A549 (cell line): ENCODE results near the gene ABCF2. TPM values are rescaled to one million over a fixed set of nuclear protein-coding genes. Genes with fewer than 3 reads are reported as not detected.

Experiments
- ATAC-seq, 2 experiments: fragments of 200-7000 bp in 1 of 2; fragments of >200 bp in 1 of 2; cut with Nextera tagmentation in 1 of 2; cut with Tn5 transposase in 1 of 2; 3 replicates each; pipeline versions ENCODE4 v1.8.0 to v1.9.1; 2018 to 2020; ENCODE audit warnings: mild to moderate bottlenecking in 1 of 2, moderate library complexity in 1 of 2
- CTCF ChIA-PET: fragments of 300-600 bp; sonication (Branson Sonifier 250); formaldehyde crosslinking; extraction: SDS; loops from one replicate; lab custom pipeline; 2021; ENCODE audit warnings: antibody characterized with exemption, inconsistent platforms; lab: Yijun Ruan, JAX
- POLR2A ChIA-PET: fragments of 350-600 bp; formaldehyde crosslinking; extraction: SDS; loops from one replicate; lab custom pipeline; 2021; ENCODE audit warnings: antibody characterized with exemption, inconsistent platforms; lab: Yijun Ruan, JAX
- DNase-seq, 2 experiments: peaks; one replicate each; pipeline versions ENCODE4 v3.0.0 to v3.0.0-alpha.2; 2011 to 2016; ENCODE audit warnings: low read depth in 1 of 2, low spot score in 1 of 2
- FAIRE-seq: peaks from 2 replicates; lab custom pipeline; 2011; peaks lifted over from hg19 to GRCh38; lab: Jason Lieb, UNC
- H3K27ac ChIP-seq, 2 experiments: fragments of >200 bp; sonication (Bioruptor Twin); formaldehyde crosslinking; 3 replicates each; pipeline ENCODE4 v1.5.1; 2016 to 2017
- H3K4me1 ChIP-seq: fragments of >200 bp; sonication (Bioruptor Twin); formaldehyde crosslinking; 3 replicates; pipeline ENCODE4 v1.6.1; 2016
- H3K4me2 ChIP-seq: fragments of >200 bp; sonication (Bioruptor Twin); formaldehyde crosslinking; 3 replicates; pipeline ENCODE4 v1.6.1; 2016
- H3K4me3 ChIP-seq: fragments of >200 bp; sonication (Bioruptor Twin); formaldehyde crosslinking; 3 replicates; pipeline ENCODE4 v1.5.1; 2016
- H3K9me3 ChIP-seq: fragments of >200 bp; sonication (Bioruptor Twin); formaldehyde crosslinking; 3 replicates; pipeline ENCODE4 v1.6.1; 2016
- CBX8 ChIP-seq: fragments of 200-600 bp; sonication (generic); IDR thresholded peaks from 2 replicates; pipeline ENCODE4 v1.6.1; 2016
- CEBPB ChIP-seq, 2 experiments: fragments of >200 bp in 1 of 2; sonication (Bioruptor Twin) in 1 of 2; formaldehyde crosslinking in 1 of 2; IDR thresholded peaks; 2 replicates each; pipeline ENCODE4 v1.6.1; 2012 to 2016
- CHD4 ChIP-seq: fragments of 200-600 bp; sonication (generic); IDR thresholded peaks from 2 replicates; pipeline ENCODE4 v1.6.1; 2016; ENCODE audit warnings: antibody characterized with exemption, mild to moderate bottlenecking, borderline replicate concordance
- ELK1 ChIP-seq: fragments of 150-350 bp; IDR thresholded peaks from 2 replicates; pipeline ENCODE4 v1.6.1; 2014; ENCODE audit warnings: low read depth, mild to moderate bottlenecking, low read length
- FOSB ChIP-seq: fragments of 250-450 bp; sonication (Bioruptor Pico); IDR thresholded peaks from 2 replicates; pipeline ENCODE4 v1.5.0; 2020; ENCODE audit warnings: mild to moderate bottlenecking, moderate library complexity
- GATA3 ChIP-seq: IDR thresholded peaks from 2 replicates; pipeline ENCODE4 v1.6.1; 2012; ENCODE audit warnings: borderline replicate concordance
- HDAC2 ChIP-seq: fragments of 200-600 bp; sonication (generic); IDR thresholded peaks from 2 replicates; pipeline ENCODE4 v1.6.1; 2016
- HES2 ChIP-seq: fragments of >200 bp; sonication (Bioruptor Twin); formaldehyde crosslinking; IDR thresholded peaks from 2 replicates; pipeline ENCODE4 v1.6.1; 2016
- HEYL ChIP-seq: fragments of 250-450 bp; sonication (Bioruptor Pico); IDR thresholded peaks from 2 replicates; pipeline ENCODE4 v1.8.0; 2021; ENCODE audit warnings: mild to moderate bottlenecking, moderate library complexity
- HMGXB4 ChIP-seq: fragments of 250-450 bp; sonication (Bioruptor Pico); IDR thresholded peaks from 2 replicates; pipeline ENCODE4 v1.5.0; 2021; ENCODE audit warnings: mild to moderate bottlenecking, moderate library complexity, borderline replicate concordance
- HOXB13 ChIP-seq: fragments of 250-450 bp; sonication (Bioruptor Pico); IDR thresholded peaks from 2 replicates; pipeline ENCODE4 v1.5.0; 2020; ENCODE audit warnings: low read depth, mild to moderate bottlenecking, moderate library complexity
- HOXB5 ChIP-seq: fragments of 250-450 bp; sonication (Bioruptor Pico); IDR thresholded peaks from 2 replicates; pipeline ENCODE4 v1.5.0; 2020; ENCODE audit warnings: mild to moderate bottlenecking, moderate library complexity
- JUN ChIP-seq, 2 experiments: fragments of >200 bp; sonication (Bioruptor Twin); formaldehyde crosslinking; IDR thresholded peaks; 2 replicates in 1 of 2; 3 replicates in 1 of 2; pipeline ENCODE4 v1.6.1; 2016 to 2017
- JUNB ChIP-seq: fragments of >200 bp; sonication (Bioruptor Twin); formaldehyde crosslinking; IDR thresholded peaks from 2 replicates; pipeline ENCODE4 v1.6.1; 2016
- MAFK ChIP-seq: fragments of 450-650 bp; IDR thresholded peaks from 2 replicates; pipeline ENCODE4 v1.6.1; 2014; ENCODE audit not compliant: partially characterized antibody
- MAX ChIP-seq: IDR thresholded peaks from 2 replicates; pipeline ENCODE4 v1.6.1; 2012
- MYC ChIP-seq: IDR thresholded peaks from 2 replicates; pipeline ENCODE4 v1.6.1; 2012; ENCODE audit warnings: mild to moderate bottlenecking, inconsistent platforms, low read length, improper control_type of control experiment, borderline replicate concordance
- NR3C1 ChIP-seq: fragments of >200 bp; sonication (Bioruptor Twin); formaldehyde crosslinking; IDR thresholded peaks from 3 replicates; pipeline ENCODE4 v1.6.1; 2017
- POLR2A ChIP-seq: IDR thresholded peaks from 2 replicates; pipeline ENCODE4 v1.6.1; 2012; ENCODE audit warnings: mild to moderate bottlenecking, low read length
- POLR2AphosphoS2 ChIP-seq: conservative IDR thresholded peaks from 2 replicates; pipeline ENCODE4 v1.6.1; 2012; ENCODE audit warnings: low read length, improper control_type of control experiment, inconsistent platforms
- RAD21 ChIP-seq, 2 experiments: fragments of >200 bp in 1 of 2; sonication (Bioruptor Twin) in 1 of 2; formaldehyde crosslinking in 1 of 2; IDR thresholded peaks in 1 of 2; conservative IDR thresholded peaks in 1 of 2; 2 replicates in 1 of 2; 3 replicates in 1 of 2; pipeline ENCODE4 v1.6.1; 2012 to 2018; ENCODE audit warnings: inconsistent platforms in 1 of 2
- RARB ChIP-seq: fragments of 250-450 bp; sonication (Bioruptor Pico); IDR thresholded peaks from 2 replicates; pipeline ENCODE4 v1.8.0; 2021; ENCODE audit warnings: mild to moderate bottlenecking, moderate library complexity
- REST ChIP-seq: fragments of 200-600 bp; sonication (generic); IDR thresholded peaks from 2 replicates; pipeline ENCODE4 v1.6.1; 2016; ENCODE audit warnings: antibody characterized with exemption, mild to moderate bottlenecking, moderate library complexity
- SMC3 ChIP-seq: fragments of >200 bp; sonication (Bioruptor Twin); formaldehyde crosslinking; IDR thresholded peaks from 3 replicates; pipeline ENCODE4 v1.6.1; 2018; ENCODE audit warnings: inconsistent platforms
- ZFP36 ChIP-seq: fragments of 450-650 bp; IDR thresholded peaks from 2 replicates; pipeline ENCODE4 v1.6.1; 2014; ENCODE audit warnings: borderline replicate concordance; ENCODE audit not compliant: partially characterized antibody
- ZNF302 ChIP-seq: fragments of 250-450 bp; sonication (Bioruptor Pico); IDR thresholded peaks from 2 replicates; pipeline ENCODE4 v1.9.0; 2021; ENCODE audit warnings: inconsistent platforms, mild to moderate bottlenecking, moderate library complexity
- WGBS: methylation state at CpG from one replicate; pipeline ENCODE4 v1.1.6; 2017; ENCODE audit errors: missing lambda C conversion rate; 5-methylcytosine and 5-hydroxymethylcytosine counted together
- polyA plus RNA-seq, 4 experiments: library from polyadenylated mRNA; depleted of rRNA in 3 of 4; stranded (reverse); fragments of >200 nt; fragmentation: RNase III in 1 of 4; extraction: RNeasy Plus Mini Kit Qiagen cat#74134 plus additional on column Dnase treatment in 1 of 4; gene quantifications; 2 replicates in 3 of 4; 3 replicates in 1 of 4; pipeline ENCODE4 v1.2.3, GENCODE V29; 2011 to 2017

Gene ABCF2
- polyA plus RNA-seq, 2 of the 4 experiments (the other 2 are of a cell fraction), result 47.8 to 70.9 TPM

GRCh38 chr7:151176401-151176800 is 50.6 kb downstream of the ABCF2 start:
- CTCF ChIA-PET, result interaction anchor here (0.8 to 5.3 kb wide), 8 partner anchors 9 to 580 kb away, joined by 3 to 34 read pairs (median 4); partner anchors contain the start of gene GBX1
- FAIRE-seq (no peak), DNase-seq (no peak), ATAC-seq (no peak)
- H3K9me3 ChIP-seq, result no peaks in the 10 kb centered on the region
- no peak overlapping the region for H3K4me3 ChIP-seq
- POLR2A ChIA-PET, result no interaction called here
- no peak overlapping the region for H3K27ac ChIP-seq
- no peak overlapping the region for H3K4me2 ChIP-seq
- 83% methylated on average over 9 of the region's 9 CpGs for WGBS
- no peaks in the 10 kb centered on the region for H3K4me1 ChIP-seq
- TF ChIP-seq JUN (IDR thresholded peaks at IDR 0.05), result no peak
- no peak for TF ChIP-seq RARB (CRISPR knock-in tag)
- TF ChIP-seq REST, result no peak
- no peak for TF ChIP-seq CEBPB (IDR thresholded peaks at IDR 0.05)
- no peak for TF ChIP-seq ZNF302 (CRISPR knock-in tag)
- TF ChIP-seq MYC, result no peak
- no peak for TF ChIP-seq ELK1
- TF ChIP-seq FOSB (CRISPR knock-in tag), result no peak
- no peak for TF ChIP-seq CBX8
- TF ChIP-seq MAFK, result no peak

GRCh38 chr7:151175793-151176311 is 51.2 kb downstream of the ABCF2 start:
- ChIA-PET POLR2A (no interaction called here), CTCF (interaction anchor here (0.6 to 5.3 kb wide), 8 partner anchors 9 to 580 kb away, joined by 3 to 34 read pairs (median 4); partner anchors contain the start of gene GBX1)
- Histone ChIP-seq H3K4me3 (no peak overlapping the region), H3K4me2 (no peak overlapping the region), H3K27ac (no peak overlapping the region), H3K4me1 (no peaks in the 10 kb centered on the region), H3K9me3 (no peaks in the 10 kb centered on the region)
- ATAC-seq (peak in 1 of 2 experiments; percentile 7; a peak in 1 of 6 replicates), FAIRE-seq (no peak), DNase-seq (no peak)
- TF ChIP-seq HOXB5 (CRISPR knock-in tag), result no peak
- TF ChIP-seq CHD4, result no peak
- TF ChIP-seq NR3C1, result no peak
- TF ChIP-seq ZFP36, result no peak
- TF ChIP-seq HOXB13 (CRISPR knock-in tag), result no peak
- no peak for TF ChIP-seq HEYL (CRISPR knock-in tag)
- no peak for TF ChIP-seq CEBPB (IDR thresholded peaks at IDR 0.05)
- no peak for TF ChIP-seq POLR2A
- TF ChIP-seq JUNB, result no peak
- WGBS, result 69% methylated on average over 16 of the region's 23 CpGs

- DNase-seq (no peak), FAIRE-seq (no peak), ATAC-seq (no peak)
- H3K9me3 ChIP-seq, result no peaks in the 10 kb centered on the region
- no peak overlapping the region for H3K4me3 ChIP-seq
- H3K4me2 ChIP-seq, result no peak overlapping the region
- ChIA-PET CTCF (interaction anchor here (0.6 to 5.3 kb wide), 9 partner anchors 8 to 581 kb away, joined by 3 to 34 read pairs (median 3); partner anchors contain the start of gene GBX1), POLR2A (no interaction called here)
- 71% methylated on average over 15 of the region's 16 CpGs for WGBS
- H3K27ac ChIP-seq, result no peak overlapping the region
- H3K4me1 ChIP-seq, result no peaks in the 10 kb centered on the region
- TF ChIP-seq CHD4 (no peak), POLR2AphosphoS2 (no peak), GATA3 (no peak), SMC3 (no peak), CBX8 (no peak), HDAC2 (no peak), MAX (no peak), NR3C1 (no peak), RAD21 (conservative IDR thresholded peaks at IDR 0.05 in 1 of 2, IDR thresholded peaks at IDR 0.05 in 1 of 2) (no peak), HES2 (no peak), HMGXB4 (CRISPR knock-in tag) (no peak)
These were observed 51.8 kb downstream of the ABCF2 start for GRCh38 chr7:151175047-151175792.
